ENCODE measurements around the gene MAN1B1. TPM values are rescaled to one million over a fixed set of nuclear protein-coding genes. Genes with fewer than 3 reads are reported as not detected.

MAN1B1 gene
- total and polyA plus RNA-seq, 2 donors (not counting 3 experiments of a cell fraction or from before 2014, with no cell fraction given): 75.3 to 83.3 TPM

- Histone ChIP-seq H3K27me3 (ENCODE audit: control insufficient read depth in 2 of 2, insufficient read depth in 2 of 2, low read length in 2 of 2) (peaks cover 8 to 21% of the 10 kb centered on the region in 2 experiments), H2AFZ (ENCODE audit: low read depth, low read length) (no peak overlapping the region), H3K36me3 (ENCODE audit: control insufficient read depth in 2 of 2, extremely low read depth in 1 of 2, insufficient read depth in 2 of 2, low read length in 2 of 2) (no peaks in the 10 kb centered on the region), H3K9me1 (replicated peaks; ENCODE audit: control insufficient read depth, extremely low read depth, insufficient read depth, low read length) (no peaks in the 10 kb centered on the region), H3K27ac (ENCODE audit: insufficient read depth, low read depth, low read length) (no peak overlapping the region), H3K4me2 (ENCODE audit: insufficient read depth, low read length) (no peak overlapping the region), H3K9ac (replicated peaks; ENCODE audit: extremely low read depth, insufficient read depth, low read length) (no peak overlapping the region), H3K9me3 (replicated peaks; ENCODE audit: control insufficient read depth, insufficient read depth, low read length) (no peaks in the 10 kb centered on the region), H4K20me1 (replicated peaks; ENCODE audit: control insufficient read depth, extremely low read depth, insufficient read depth, low read length) (no peaks in the 10 kb centered on the region), H3K4me1 (ENCODE audit: control insufficient read depth, extremely low read depth, insufficient read depth, low read length) (peaks cover 4% of the 10 kb centered on the region), H3K79me2 (ENCODE audit: control insufficient read depth, insufficient read depth, low read length) (peaks cover 2% of the 10 kb centered on the region), H3K4me3 (replicated peaks in 1 of 3; ENCODE audit: insufficient read depth in 1 of 3, low read depth in 1 of 3, low read length in 3 of 3) (no peak overlapping the region)
- dilution Hi-C loops (cut with MboI; ENCODE audit: extremely low pct_ligation_motif_present, low sequenced_read_pairs): no loop called here
- DNase-seq (ENCODE audit: low read depth, low spot score): no peak
- CTCF ChIA-PET: interaction anchor here (2.5 to 4.7 kb wide), 2 partner anchors 8 to 18 kb away, joined by 12 to 152 read pairs; partner anchors contain the start of gene SAPCD2
- BruUV-seq (replicated peaks): no TSS peak
- POLR2A ChIA-PET: no interaction called here
- FAIRE-seq: no peak
- intact Hi-C loops (cut with micrococcal nuclease): no loop called here
- TF ChIP-seq, protein P1, sequence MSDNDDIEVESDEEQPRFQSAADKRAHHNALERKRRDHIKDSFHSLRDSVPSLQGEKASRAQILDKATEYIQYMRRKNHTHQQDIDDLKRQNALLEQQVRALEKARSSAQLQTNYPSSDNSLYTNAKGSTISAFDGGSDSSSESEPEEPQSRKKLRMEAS (IDR thresholded peaks at IDR 0.05; ENCODE audit: insufficient read depth, insufficient read length): no peak
- TF ChIP-seq, protein P2, sequence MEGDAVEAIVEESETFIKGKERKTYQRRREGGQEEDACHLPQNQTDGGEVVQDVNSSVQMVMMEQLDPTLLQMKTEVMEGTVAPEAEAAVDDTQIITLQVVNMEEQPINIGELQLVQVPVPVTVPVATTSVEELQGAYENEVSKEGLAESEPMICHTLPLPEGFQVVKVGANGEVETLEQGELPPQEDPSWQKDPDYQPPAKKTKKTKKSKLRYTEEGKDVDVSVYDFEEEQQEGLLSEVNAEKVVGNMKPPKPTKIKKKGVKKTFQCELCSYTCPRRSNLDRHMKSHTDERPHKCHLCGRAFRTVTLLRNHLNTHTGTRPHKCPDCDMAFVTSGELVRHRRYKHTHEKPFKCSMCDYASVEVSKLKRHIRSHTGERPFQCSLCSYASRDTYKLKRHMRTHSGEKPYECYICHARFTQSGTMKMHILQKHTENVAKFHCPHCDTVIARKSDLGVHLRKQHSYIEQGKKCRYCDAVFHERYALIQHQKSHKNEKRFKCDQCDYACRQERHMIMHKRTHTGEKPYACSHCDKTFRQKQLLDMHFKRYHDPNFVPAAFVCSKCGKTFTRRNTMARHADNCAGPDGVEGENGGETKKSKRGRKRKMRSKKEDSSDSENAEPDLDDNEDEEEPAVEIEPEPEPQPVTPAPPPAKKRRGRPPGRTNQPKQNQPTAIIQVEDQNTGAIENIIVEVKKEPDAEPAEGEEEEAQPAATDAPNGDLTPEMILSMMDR (IDR thresholded peaks at IDR 0.05; ENCODE audit: extremely low read depth in 1 of 2, insufficient read depth in 1 of 2, low read depth in 1 of 2, low read length in 2 of 2): no peak
- TF ChIP-seq JUN (IDR thresholded peaks at IDR 0.05; ENCODE audit: borderline replicate concordance, insufficient read depth, insufficient read length, low read depth) (no peak), POLR2A (IDR thresholded peaks at IDR 0.05; ENCODE audit: low read depth, low read length) (no peak), GATA2 (IDR thresholded peaks at IDR 0.05; ENCODE audit: insufficient read depth, insufficient read length, low read depth, low read length) (no peak), POLR2AphosphoS5 (IDR thresholded peaks at IDR 0.05; ENCODE audit: insufficient read depth, low read depth, low read length) (no peak), FOS (IDR thresholded peaks at IDR 0.05; ENCODE audit: borderline replicate concordance, insufficient read depth, low read length) (no peak), EZH2 (IDR thresholded peaks at IDR 0.05; ENCODE audit: borderline replicate concordance, low read depth, low read length, severe bottlenecking) (no peak), MYC (IDR thresholded peaks at IDR 0.05; ENCODE audit: low read depth, low read length) (no peak)
Observed at GRCh38 chr9:137050570-137050969, 36.2 kb upstream of the MAN1B1 start.

Data from endothelial cell of umbilical vein (primary cell).